Effector CD8-positive, alpha-beta T cell (primary cell): ENCODE results near the gene HOXD9.

Source experiments
- DNase-seq: peaks from one replicate; lab custom pipeline; 2025; lab: John Stamatoyannopoulos, UW

The HOXD9 gene

DNA sequence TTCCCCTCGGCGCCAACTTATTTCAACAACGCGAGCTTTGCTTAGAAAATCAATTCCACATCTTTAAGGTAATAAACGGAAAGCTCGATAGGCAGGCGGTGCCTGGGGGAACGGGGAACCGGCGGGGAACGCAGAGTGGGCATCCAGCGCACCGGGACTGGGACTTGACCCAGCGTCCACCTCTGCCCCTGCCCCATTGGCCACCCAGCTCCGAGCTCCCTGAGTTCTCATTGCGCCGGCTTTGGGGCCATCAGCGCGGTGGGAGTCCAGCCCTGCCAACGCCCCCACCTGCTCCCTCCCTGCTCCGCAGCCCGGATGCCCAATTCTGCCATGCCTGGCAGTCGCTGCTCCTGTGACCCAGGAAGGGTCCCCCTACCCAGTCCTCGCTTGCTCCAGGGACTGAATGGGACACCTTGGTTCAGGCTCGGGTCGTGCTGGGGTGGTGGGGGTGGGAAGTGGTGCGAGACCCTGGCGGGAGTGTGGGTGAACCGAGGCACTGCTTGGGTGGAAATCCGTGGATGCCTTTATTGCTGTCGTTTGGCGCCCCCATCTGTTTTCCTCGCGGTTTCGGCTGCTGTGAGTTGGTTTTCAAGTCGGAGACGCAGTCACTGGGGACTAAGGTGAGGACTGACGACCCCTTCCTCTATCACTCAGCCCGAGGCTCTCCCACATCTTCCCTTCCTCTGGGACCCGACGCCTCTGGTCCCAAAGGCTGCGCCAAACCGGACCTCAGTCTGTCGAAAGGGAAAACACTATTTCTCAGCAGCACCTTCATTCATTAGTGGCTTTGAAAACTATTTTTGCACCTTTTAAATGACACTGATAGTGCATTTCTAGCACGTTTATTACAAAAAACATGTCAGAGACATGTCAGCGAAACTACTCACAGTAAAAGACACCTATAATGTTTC is 36.4 kb upstream of the HOXD9 start:
- DNase-seq = no peak

DNA sequence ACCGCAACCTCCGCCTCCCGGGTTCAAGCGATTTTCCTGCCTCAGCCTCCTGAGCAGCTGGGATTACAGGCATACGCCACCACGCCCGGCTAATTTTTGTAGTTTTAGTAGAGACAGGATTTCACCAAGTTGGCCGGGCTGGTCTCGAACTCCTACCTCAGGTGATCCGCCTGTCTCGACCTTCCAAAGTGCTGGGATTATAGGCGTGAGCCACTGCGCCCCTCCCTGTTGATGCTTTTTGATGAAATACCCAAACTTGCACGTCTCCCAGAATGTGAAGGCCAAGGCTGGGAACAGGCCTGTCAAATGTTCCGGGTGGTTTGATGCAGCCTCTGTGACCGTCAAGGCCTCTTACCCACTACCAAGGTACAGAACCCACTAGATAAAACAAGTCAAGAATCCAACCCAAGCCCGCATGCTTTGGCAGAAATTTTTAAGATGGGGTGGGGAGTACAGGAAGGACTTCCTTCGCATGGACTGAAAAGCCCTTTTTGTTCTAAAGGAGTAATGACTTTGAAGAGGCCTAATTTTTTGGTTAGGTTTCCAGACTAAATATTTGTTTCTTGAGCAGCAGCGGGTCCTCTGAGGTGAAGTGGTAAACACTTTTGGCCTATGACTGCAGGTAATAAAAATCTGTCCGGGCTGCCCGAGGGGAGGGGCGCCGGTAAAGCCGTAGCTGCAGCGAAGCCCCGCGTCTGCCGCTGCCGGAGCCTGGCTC is 35.0 kb upstream of the HOXD9 start:
- DNase-seq = no peak

DNA sequence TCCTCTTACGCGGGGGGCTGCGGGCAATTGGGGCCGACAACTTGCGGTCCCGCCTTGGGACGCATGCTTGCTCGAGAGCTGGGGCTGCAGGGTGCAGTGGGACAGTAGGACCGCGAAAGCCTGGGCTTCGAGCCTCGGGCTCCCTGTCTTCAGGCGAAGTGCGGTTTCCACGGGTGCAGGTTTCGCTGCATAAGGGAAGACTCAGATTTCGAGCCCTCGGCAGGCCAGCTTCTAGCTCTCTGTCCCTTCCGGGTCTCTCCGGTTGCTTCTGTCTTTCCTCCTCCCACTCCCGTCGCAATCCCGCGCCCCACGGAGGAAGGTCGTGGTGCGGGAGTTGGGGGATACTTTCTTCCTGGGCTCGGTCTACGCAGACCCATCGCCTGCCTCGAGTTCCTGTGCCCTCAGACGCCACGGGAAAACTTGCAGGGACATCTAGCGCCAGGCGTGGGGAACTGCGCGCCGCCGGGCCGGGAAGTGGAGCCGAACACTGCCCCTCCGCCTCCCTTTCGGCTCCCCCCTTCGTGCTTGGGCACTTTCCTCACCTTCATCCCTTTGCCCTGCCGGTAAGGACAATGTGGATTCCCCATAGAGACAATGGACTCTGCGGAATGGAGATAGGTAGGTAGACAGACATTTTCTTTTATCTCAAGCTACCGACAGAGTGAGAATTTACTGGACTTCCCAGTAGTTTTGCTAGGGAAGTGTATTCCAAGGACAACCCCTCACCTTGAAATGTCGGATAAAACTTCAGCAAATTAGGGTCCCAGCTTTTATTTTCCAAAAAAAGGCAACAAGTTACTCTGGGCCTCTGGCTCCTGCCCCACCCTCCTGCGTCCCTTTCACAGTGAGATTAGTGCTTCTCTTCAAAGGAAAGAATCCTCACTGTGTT is 34.2 kb upstream of the HOXD9 start:
- no peak for DNase-seq

DNA sequence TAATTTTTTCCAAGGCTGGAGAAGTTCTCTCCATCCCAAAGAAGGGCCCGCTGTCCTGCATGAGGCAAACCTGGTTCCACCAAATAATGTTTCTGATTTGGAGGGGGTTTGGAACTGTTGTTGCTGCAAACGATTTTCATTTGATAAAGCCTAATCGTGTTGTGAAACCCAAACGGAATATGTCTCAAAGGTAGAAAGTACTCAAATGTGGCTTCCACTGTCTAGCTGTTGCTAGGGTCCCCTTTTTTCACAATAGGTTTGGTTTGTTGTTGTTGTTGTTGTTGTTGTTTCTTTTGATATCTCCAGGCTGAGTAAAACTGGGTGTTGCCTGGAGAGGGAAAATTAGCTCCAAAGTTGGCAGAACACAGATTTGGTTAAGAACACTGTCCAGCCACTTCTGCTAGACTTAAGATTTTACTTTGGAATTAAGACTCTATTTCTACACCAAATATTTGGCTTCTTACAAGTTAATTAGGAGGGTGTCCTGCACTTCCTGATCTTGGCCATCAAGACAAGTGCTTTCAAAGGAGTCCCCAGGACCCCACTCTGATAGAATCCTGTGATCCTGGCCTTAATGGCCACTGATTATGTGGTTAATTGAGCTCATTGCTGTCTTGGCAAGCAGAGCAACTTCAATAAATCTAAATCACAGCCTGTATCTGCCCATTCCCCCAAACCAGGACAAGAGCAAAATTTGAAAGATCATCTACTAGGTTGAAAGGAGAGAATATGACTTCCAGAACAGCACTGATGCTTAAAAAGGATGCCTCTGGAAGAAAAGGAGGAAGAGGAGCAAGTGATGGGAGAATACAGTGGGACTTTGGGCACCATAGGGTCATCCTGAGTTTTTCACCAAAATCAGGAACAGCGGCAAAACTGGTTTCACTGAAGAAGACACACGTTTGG is 33.3 kb upstream of the HOXD9 start:
- no peak for DNase-seq

DNA sequence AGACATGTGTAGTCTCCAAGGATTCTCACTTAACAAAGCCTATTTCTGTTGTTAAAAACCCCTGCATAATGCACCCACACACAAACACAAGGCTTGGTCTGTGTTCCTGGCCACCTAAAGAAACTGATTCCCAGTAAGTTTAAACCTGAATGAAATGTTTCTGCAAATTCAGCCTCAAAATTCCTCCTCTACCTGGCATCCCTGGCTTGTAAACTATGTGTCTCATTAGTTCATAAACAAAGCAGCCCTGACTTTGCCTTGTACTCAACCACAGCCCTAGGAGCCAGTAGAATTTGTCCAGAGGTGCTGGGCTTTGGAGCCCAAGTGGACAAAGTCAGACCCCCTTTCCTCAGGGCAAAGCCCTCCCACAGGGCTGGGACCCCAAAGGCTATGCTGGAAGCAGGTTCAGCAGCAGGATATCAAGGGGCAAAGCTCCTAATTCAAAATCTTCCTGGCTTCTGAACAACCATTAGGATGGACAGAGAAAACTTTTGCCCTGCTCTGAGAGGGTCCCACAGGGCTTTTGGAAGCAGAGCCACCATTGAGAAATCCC is 32.6 kb upstream of the HOXD9 start:
- no peak for DNase-seq

DNA sequence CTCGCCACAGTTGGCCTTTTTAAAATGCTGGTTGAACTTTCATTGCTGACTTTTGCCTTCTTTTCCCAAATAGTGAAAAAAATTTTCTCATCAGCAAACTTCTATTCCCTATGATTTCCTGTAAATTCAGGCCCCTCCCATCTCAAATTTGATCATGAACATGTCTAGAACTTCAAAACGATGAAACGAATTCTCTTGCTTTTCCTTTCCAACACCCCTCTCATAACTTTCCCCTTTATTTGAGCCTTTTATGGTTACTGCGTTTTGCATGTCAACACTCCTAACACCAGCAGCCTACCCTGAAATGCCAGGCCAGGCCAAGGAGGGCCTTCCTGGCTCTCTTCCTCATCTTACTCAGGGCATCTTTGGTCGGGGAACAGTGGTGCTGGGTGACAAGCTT is 31.7 kb upstream of the HOXD9 start:
- no peak for DNase-seq

DNA sequence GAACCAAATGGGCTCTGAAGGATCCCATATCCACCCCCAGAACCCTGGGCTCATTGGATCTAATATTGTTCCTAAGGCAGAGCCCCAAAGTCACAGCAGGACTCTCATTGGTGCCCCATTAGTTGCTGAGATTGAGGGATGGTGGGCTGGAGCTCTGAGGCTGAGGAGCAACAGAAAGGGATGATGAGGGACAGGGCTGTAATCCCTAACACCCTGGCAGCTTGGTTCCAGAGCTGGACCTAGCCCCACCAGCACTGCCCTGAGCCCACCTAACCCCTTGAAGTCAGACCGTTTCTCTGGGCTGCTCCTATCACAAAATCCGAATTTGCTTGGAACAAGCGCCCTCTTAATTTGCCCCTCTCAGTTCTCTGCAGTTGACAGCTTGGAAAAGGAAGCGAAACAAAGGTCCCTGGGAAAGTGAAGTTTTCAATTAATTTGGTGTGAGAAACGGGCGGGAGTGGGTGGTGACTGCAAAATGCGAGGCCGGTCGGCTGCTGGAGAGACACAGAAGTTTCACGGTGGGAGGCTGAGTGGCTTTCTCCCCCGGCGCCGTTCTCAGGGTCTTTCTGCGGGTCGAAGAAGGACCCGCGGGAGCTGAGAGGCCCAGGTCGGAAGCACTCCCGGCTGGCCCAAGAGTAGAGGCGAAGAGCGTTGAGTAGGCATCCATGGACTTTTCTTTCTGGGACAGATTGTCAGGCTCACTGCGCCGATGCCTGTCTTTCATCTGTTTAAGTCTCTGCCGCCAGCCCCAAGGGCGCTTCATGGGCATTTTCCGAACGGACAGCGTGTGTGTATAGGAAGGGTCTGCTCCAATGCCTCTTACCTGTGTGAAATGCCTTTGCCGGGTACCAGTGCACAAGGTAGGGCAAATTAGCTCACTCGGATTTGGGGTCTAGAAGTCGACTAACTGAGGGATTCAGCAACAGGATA is 30.9 kb upstream of the HOXD9 start:
- DNase-seq = no peak

DNA sequence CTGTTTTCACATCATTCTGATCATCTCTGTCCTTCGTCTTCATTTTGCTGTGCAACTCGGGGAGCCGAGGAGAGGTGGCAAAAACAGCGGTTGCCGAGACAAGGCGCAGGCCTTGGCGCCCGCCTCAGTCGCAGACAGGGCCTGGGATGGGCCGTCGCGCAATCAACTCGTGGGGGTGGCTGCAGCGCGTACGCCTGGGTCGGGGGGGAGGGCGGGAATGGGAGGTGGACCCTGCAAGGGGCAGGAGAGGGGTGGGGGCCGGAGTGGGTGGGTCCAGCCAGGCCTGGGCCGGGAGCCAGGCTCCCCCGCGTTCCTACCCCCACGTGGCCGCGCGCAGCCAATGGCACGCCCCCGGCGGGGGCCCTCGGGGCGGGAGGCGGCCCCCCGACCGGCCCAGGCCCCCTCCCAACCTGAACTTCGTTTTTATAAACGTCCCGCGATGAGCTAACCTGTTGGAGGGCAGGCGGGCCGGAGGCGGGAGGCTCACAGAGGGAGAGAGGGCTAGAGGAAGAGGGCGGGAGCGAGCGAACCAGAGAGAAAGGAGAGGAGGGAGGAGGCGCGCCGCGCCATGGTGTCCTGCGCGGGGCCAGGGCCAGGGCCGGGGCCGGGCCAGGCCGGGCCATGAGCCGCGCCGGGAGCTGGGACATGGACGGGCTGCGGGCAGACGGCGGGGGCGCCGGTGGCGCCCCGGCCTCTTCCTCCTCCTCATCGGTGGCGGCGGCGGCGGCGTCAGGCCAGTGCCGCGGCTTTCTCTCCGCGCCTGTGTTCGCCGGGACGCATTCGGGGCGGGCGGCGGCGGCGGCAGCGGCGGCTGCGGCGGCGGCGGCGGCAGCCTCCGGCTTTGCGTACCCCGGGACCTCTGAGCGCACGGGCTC is 30.0 kb upstream of the HOXD9 start, which contains the start of gene HOXD13:
Gene HOXD13, plus strand, starts transcription at position 452 of the 875 bp plus-strand sequence. Its CDS starts 170 bp downstream, at position 622.
- no peak for DNase-seq

DNA sequence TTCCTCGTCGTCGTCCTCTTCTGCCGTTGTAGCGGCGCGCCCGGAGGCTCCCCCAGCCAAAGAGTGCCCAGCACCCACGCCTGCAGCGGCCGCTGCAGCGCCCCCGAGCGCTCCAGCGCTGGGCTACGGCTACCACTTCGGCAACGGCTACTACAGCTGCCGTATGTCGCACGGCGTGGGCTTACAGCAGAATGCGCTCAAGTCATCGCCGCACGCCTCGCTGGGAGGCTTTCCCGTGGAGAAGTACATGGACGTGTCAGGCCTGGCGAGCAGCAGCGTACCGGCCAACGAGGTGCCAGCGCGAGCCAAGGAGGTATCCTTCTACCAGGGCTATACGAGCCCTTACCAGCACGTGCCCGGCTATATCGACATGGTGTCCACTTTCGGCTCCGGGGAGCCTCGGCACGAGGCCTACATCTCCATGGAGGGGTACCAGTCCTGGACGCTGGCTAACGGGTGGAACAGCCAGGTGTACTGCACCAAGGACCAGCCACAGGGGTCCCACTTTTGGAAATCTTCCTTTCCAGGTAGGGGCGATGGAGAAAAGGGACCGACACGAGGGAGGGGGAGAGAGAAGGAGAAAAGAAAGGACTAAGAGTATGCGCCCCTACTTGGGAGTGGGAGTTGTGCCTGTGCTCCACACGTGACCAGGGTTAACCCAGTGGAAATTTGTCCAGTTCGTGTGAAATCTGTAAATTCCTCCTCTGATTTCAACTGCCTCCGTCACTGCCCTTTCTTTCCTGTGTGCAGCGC is 29.2 kb upstream of the HOXD9 start:
- no peak for DNase-seq

DNA sequence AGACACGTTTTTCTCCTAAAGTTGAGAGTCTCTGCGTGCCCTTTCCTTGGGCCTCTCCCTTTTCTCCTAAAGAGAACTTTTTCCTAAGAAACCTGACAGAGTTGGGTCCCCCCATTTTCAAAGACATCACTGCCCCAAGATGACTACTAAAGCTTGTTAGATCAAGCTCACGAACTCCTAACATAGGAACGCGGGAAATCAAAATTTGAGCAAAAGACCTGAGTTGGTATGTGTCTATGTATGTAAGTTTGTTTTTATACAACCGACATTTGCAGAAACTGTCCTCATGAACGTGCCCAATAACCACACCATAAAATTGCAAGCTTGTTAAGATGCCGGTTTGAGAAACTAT is 28.6 kb upstream of the HOXD9 start:
- no peak for DNase-seq

DNA sequence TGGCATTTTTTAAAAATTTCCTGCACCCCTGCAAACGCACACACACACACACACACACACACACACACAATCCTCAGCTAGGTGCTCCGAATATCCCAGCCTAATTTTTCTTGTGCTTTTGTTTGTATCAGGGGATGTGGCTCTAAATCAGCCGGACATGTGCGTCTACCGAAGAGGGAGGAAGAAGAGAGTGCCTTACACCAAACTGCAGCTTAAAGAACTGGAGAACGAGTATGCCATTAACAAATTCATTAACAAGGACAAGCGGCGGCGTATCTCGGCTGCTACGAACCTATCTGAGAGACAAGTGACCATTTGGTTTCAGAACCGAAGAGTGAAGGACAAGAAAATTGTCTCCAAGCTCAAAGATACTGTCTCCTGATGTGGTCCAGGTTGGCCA is 28.2 kb upstream of the HOXD9 start:
- no peak for DNase-seq

DNA sequence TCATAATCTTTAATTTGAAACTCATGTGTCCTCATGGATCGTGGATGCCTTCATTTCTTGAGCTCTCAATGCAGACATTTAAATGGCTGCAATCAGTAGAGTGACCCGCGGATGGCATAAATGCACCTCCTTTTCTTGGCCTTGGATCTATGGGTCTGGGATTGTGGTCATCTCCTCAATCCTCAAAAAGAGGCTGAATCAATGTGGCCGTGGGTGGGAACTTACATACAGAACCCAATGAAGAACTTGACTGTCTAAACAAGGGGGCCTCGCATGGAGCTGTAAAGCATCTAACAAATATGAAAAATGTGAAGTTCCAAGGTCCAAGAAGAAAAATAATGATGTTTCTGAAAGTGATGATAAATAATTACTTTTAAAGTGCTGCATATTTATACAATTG is 27.1 kb upstream of the HOXD9 start:
- no peak for DNase-seq

DNA sequence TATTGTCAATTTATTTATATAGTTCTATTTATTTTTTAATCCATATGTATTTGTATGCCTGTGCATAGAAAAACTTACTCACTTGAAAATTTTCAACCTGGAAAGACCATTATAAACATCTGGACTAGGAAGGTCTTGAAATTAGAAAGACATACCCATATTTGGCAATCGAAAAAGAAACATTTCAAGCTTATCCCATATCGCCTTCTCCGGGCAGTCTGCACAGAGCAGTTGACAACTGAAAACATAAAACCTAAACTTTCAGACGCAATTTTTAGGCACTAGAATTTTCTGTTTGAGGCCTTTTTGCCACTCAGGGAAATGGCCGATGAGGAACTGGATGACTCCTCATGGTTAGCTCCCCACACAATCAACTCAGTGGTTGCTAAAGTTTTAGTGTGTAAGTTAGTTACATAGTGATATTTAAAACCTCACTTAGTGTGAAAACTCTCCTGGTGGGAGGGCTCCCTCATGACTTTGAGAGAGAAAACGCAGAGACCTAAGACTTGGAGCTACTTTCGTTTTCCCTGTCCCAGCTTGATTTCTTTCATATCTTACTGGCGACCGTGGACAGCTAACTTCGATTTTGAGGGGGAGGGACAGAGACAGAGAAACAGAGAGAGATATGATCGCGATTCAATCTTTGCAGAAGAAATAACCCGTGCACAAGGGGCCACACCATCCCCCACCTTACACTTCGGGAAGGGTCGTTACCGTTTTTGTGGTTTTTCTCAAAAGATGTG is 26.1 kb upstream of the HOXD9 start:
- DNase-seq = no peak

DNA sequence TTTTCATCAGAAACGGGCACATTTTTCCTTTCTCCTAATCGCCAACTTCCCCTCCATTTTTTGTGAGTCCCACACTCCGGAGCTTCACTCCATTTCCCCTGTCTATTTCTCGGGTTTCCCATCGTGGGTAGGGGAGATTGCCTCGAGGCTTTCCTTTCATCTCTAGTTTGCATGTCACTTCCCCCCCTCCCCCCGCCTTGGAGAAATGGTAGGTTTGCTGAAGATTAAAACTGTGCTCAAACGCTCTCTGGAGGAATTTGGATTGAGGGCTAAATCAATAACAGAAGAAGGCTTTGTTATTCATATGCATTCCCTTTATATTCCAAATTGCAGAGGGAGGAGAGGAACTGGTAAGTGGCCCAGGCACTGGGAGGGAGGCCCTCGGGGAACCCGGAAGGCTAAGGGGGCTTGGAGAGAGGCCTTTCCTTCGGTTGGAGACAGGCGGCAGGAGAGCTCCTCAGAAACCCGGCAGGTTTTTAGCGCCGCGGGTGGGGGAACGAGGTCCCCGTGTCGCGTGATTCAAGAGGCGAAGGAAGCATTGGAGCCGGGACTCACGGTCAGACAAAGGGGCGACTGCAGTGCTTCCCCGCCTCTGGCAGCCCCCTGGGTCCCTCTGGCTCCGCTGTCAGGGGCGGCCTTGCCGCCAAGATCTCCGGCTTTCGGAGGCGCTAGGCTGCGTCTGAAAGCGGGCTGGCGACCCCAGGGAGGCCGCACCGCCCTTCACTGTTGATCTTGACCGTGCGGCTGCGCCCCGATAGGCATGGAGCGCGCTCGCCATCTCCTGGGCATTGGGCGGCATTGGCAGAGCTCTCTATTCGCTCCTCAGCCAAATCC is 25.3 kb upstream of the HOXD9 start:
- DNase-seq = peak; percentile 40

DNA sequence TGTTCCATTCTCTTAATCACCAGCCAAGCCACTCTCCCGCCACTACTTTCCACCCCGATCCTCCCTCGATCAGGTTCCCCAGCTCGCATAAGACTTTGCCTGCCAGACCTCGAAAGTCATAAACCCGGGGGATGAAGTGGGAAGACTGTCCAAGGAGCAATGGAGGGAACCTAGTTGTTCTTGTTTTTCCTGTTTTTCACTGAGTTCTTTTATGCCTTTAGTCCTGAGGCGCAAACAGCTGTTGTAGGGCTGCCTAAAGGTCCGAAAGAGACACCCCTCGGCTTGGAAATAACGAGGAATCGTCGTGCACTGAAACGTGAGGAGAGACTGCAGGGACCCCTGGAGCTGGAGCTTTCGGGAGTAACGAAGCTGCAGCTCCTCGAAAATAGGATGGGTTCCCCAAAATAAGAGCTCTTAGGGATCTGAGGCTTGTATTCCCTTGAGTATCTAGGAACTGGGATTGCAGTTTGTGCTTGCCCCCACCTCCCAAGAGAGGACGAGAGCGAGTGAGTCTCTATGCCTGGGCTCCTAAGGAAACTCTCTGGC is 24.6 kb upstream of the HOXD9 start:
- no peak for DNase-seq
